ENCODE measurements around the gene MAP2K2.

The MAP2K2 gene

GRCh38 chr19:4060621-4061177, 63.2 kb downstream of the MAP2K2 start:
- DNase-seq (ENCODE audit: low spot score), result no peak

- no peak for DNase-seq (ENCODE audit: low spot score)
Measured at GRCh38 chr19:4059891-4060620, 63.9 kb downstream of the MAP2K2 start.

- no peak for DNase-seq (ENCODE audit: low spot score)
Measured at GRCh38 chr19:4059453-4059871, 64.5 kb downstream of the MAP2K2 start.

GRCh38 chr19:4058693-4059452, 65.0 kb downstream of the MAP2K2 start:
- DNase-seq (ENCODE audit: low spot score), result no peak

GRCh38 chr19:4057931-4058692, 65.8 kb downstream of the MAP2K2 start:
- DNase-seq (ENCODE audit: low spot score), result no peak

GRCh38 chr19:4055209-4055552, 68.7 kb downstream of the MAP2K2 start:
- DNase-seq (ENCODE audit: low spot score), result no peak

GRCh38 chr19:4054441-4055208, 69.3 kb downstream of the MAP2K2 start:
- no peak for DNase-seq (ENCODE audit: low spot score)

- no peak for DNase-seq (ENCODE audit: low spot score)
Measured at GRCh38 chr19:4053423-4054324, 70.2 kb downstream of the MAP2K2 start.

- DNase-seq (ENCODE audit: low spot score), result no peak
Measured at GRCh38 chr19:4052993-4053422, 70.9 kb downstream of the MAP2K2 start.

- DNase-seq (ENCODE audit: low spot score), result no peak
Measured at GRCh38 chr19:4052114-4052992, 71.6 kb downstream of the MAP2K2 start.

GRCh38 chr19:4051175-4052101, 72.5 kb downstream of the MAP2K2 start:
- DNase-seq (ENCODE audit: low spot score), result no peak

- DNase-seq (ENCODE audit: low spot score), result no peak
Measured at GRCh38 chr19:4049432-4049831, 74.5 kb downstream of the MAP2K2 start.

- no peak for DNase-seq (ENCODE audit: low spot score)
Measured at GRCh38 chr19:4046946-4047683, 76.8 kb downstream of the MAP2K2 start.

- no peak for DNase-seq (ENCODE audit: low spot score)
Measured at GRCh38 chr19:4046362-4046691, 77.6 kb downstream of the MAP2K2 start.

- no peak for DNase-seq (ENCODE audit: low spot score)
Measured at GRCh38 chr19:4045597-4046361, 78.1 kb downstream of the MAP2K2 start.

GRCh38 chr19:4044990-4045465, 78.9 kb downstream of the MAP2K2 start:
- DNase-seq (ENCODE audit: low spot score), result no peak
